IMR-90 (cell line): ENCODE results near the gene BPNT1. TPM values are rescaled to one million over a fixed set of nuclear protein-coding genes. Genes with fewer than 3 reads are reported as not detected.

Source experiments
- ATAC-seq: fragments of 200-7000 bp; cut with Tn5 transposase; 2 replicates; pipeline ENCODE4 v1.9.1; 2020; ENCODE audit warnings: low read depth, mild to moderate bottlenecking, moderate library complexity
- BruUV-seq: library from RNA; stranded (reverse); fragments of 400-500 nt; replicated peaks from 2 replicates; lab custom pipeline; 2021; lab: Mats Ljungman, UMichigan
- CTCF ChIA-PET: fragments of 300-600 bp; formaldehyde crosslinking; extraction: SDS; loops from one replicate; lab custom pipeline; 2021; ENCODE audit warnings: antibody characterized with exemption; lab: Yijun Ruan, JAX
- POLR2A ChIA-PET: fragments of 300-600 bp; sonication (Branson Sonifier 250); formaldehyde crosslinking; loops from one replicate; lab custom pipeline; 2022; ENCODE audit warnings: antibody characterized with exemption; ENCODE audit not compliant: unreplicated experiment; lab: Charles Lee
- DNase-seq: peaks from one replicate; pipeline ENCODE4 v3.0.0; 2013
- H2AFZ ChIP-seq: replicated peaks from 2 replicates; pipeline ENCODE3; 2013; ENCODE audit warnings: low read length, mild to moderate bottlenecking; ENCODE audit not compliant: poor library complexity
- H2AK5ac ChIP-seq: 2 replicates; pipeline ENCODE4 v1.6.1; 2013; ENCODE audit warnings: low read depth, low read length, inconsistent platforms
- H2AK9ac ChIP-seq: replicated peaks from 2 replicates; pipeline ENCODE3; 2013; ENCODE audit warnings: mild to moderate bottlenecking, low read depth, low read length, moderate library complexity; ENCODE audit not compliant: poor library complexity
- H2BK120ac ChIP-seq: 2 replicates; pipeline ENCODE4 v1.6.1; 2013; ENCODE audit warnings: low read depth, low read length, inconsistent platforms
- H2BK15ac ChIP-seq: 3 replicates; pipeline ENCODE4 v1.6.1; 2013; ENCODE audit warnings: low read depth, low read length, inconsistent platforms
- H2BK20ac ChIP-seq: 2 replicates; pipeline ENCODE4 v1.6.1; 2013; ENCODE audit warnings: low read depth, mild to moderate bottlenecking, inconsistent platforms, low read length, moderate library complexity
- H2BK5ac ChIP-seq: 2 replicates; pipeline ENCODE4 v1.6.1; 2013; ENCODE audit warnings: mild to moderate bottlenecking, low read depth, low read length, inconsistent platforms; ENCODE audit not compliant: poor library complexity, severe bottlenecking
- H3K14ac ChIP-seq: replicated peaks from 2 replicates; pipeline ENCODE4 v1.6.1; 2013; ENCODE audit warnings: low read depth, low read length, inconsistent platforms
- H3K18ac ChIP-seq: 2 replicates; pipeline ENCODE4 v1.6.1; 2013; ENCODE audit warnings: low read depth, low read length, control low read depth
- H3K23ac ChIP-seq: 2 replicates; pipeline ENCODE4 v1.6.1; 2013; ENCODE audit warnings: low read depth, low read length, inconsistent platforms
- H3K27ac ChIP-seq: 2 replicates; pipeline ENCODE4 v1.5.1; 2013; ENCODE audit warnings: mild to moderate bottlenecking, control low read depth, low read length; ENCODE audit not compliant: insufficient read depth
- H3K27me3 ChIP-seq: 2 replicates; pipeline ENCODE4 v1.6.1; 2013; ENCODE audit warnings: low read length; ENCODE audit not compliant: control insufficient read depth, insufficient read depth
- H3K36me3 ChIP-seq: 2 replicates; pipeline ENCODE4 v1.6.1; 2013; ENCODE audit warnings: low read length, mixed read lengths; ENCODE audit not compliant: control insufficient read depth, insufficient read depth
- H3K4ac ChIP-seq: 2 replicates; pipeline ENCODE4 v1.6.1; 2013; ENCODE audit warnings: low read depth, low read length, inconsistent platforms
- H3K4me1 ChIP-seq: 2 replicates; pipeline ENCODE4 v1.6.1; 2013; ENCODE audit warnings: low read length, mixed read lengths; ENCODE audit not compliant: control insufficient read depth, insufficient read depth
- H3K4me2 ChIP-seq: 2 replicates; pipeline ENCODE4 v1.6.1; 2013; ENCODE audit warnings: low read depth, mild to moderate bottlenecking, control low read depth, low read length, moderate library complexity
- H3K4me3 ChIP-seq: 2 replicates; pipeline ENCODE4 v1.5.1; 2013; ENCODE audit warnings: low read depth, mild to moderate bottlenecking, control low read depth, low read length, moderate library complexity; ENCODE audit not compliant: insufficient read depth
- H3K56ac ChIP-seq: 2 replicates; pipeline ENCODE4 v1.6.1; 2013; ENCODE audit warnings: low read length, inconsistent platforms; ENCODE audit not compliant: insufficient read depth; ENCODE audit errors: extremely low read depth
- H3K79me1 ChIP-seq, 2 experiments: 2 replicates each; pipeline ENCODE4 v1.6.1; 2013; ENCODE audit warnings: low read length in 2 of 2, inconsistent platforms in 1 of 2, low read depth in 1 of 2
- H3K9ac ChIP-seq: 2 replicates; pipeline ENCODE4 v1.6.1; 2013; ENCODE audit warnings: low read depth, low read length, control low read depth
- H3K9me1 ChIP-seq: 2 replicates; pipeline ENCODE4 v1.6.1; 2013; ENCODE audit warnings: low read length, inconsistent platforms; ENCODE audit not compliant: insufficient read depth
- H3K9me3 ChIP-seq: 2 replicates; pipeline ENCODE4 v1.6.1; 2013; ENCODE audit warnings: low read length; ENCODE audit not compliant: control insufficient read depth, insufficient read depth
- H4K20me1 ChIP-seq: 2 replicates; pipeline ENCODE4 v1.6.1; 2013; ENCODE audit warnings: low read length, inconsistent platforms; ENCODE audit not compliant: insufficient read depth
- H4K5ac ChIP-seq: 2 replicates; pipeline ENCODE4 v1.6.1; 2013; ENCODE audit warnings: mild to moderate bottlenecking, low read depth, low read length, control low read depth
- H4K8ac ChIP-seq, 2 experiments: 2 replicates each; pipeline ENCODE4 v1.6.1; 2013; ENCODE audit warnings: low read depth in 2 of 2, low read length in 2 of 2, control low read depth in 1 of 2, inconsistent platforms in 1 of 2
- H4K91ac ChIP-seq: 2 replicates; pipeline ENCODE4 v1.6.1; 2013; ENCODE audit warnings: low read depth, low read length, inconsistent platforms; ENCODE audit not compliant: insufficient read depth
- CEBPB ChIP-seq: IDR thresholded peaks from 2 replicates; pipeline ENCODE4 v1.6.1; 2012; ENCODE audit warnings: low read depth, low read length, improper control_type of control experiment
- POLR2A ChIP-seq: IDR thresholded peaks from 2 replicates; pipeline ENCODE4 v1.6.1; 2012; ENCODE audit warnings: mild to moderate bottlenecking, low read depth, low read length
- WGBS, 2 experiments: methylation state at CpG; one replicate each; pipeline versions ENCODE4 v1.1.5 to v1.1.7; 2013; ENCODE audit warnings: missing lambda C conversion rate in 2 of 2; ENCODE audit not compliant: insufficient read length in 1 of 2; ENCODE audit errors: extremely low coverage in 2 of 2; 5-methylcytosine and 5-hydroxymethylcytosine counted together
- dilution Hi-C: fragments of 300-500 bp; cut with HindIII; formaldehyde crosslinking; loops from one replicate; pipeline ENCODE4 v1.14.3; 2018; ENCODE audit warnings: low sequenced_read_pairs; ENCODE audit not compliant: unreplicated experiment
- in situ Hi-C: fragments of 300-500 bp; cut with MboI; formaldehyde crosslinking; loops from 3 replicates; pipeline ENCODE4 v1.14.3; 2019; ENCODE audit warnings: low sequenced_read_pairs, inconsistent platforms, mixed read lengths
- intact Hi-C: fragments of 100-400 bp; cut with micrococcal nuclease; formaldehyde crosslinking; loops from 2 replicates; pipeline ENCODE4 v1.10.0; 2022
- polyA plus RNA-seq, 3 experiments: library from polyadenylated mRNA; depleted of rRNA; stranded (reverse); fragments of >200 nt; gene quantifications; 2 replicates each; pipeline ENCODE4 v1.2.3, GENCODE V29; 2012; ENCODE audit warnings: low replicate concordance in 1 of 3
- total RNA-seq: library from RNA; depleted of rRNA; stranded (reverse); fragments of >200 nt; gene quantifications from 2 replicates; pipeline ENCODE4 v1.2.3, GENCODE V29; 2012

Gene BPNT1
- total and polyA plus RNA-seq, 2 of the 4 experiments (the other 2 are of a cell fraction): 31.7 to 38.2 TPM

DNA sequence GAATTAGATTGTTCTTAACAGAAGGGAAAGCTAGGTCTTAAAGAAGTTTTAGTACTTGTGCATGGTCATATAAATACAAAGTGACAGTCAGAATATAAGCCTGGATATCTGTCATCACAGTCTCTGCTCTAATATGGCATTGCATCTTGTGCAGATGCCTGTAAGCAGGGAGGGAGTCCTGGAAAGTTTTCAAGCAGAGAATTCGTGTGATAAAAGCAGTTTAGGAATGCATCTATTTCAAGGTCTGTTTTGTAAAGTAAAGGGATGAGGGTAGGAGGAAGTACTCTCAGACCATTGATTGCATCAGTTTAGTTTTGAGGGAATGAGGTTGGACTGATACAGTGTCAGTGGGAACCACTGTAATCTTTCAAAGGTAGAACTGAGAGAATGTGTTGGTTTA, 35.0 kb upstream of the BPNT1 start:
- no TSS peak for BruUV-seq
- no peak overlapping the region for H3K23ac ChIP-seq
- no peak overlapping the region for H2BK15ac ChIP-seq
- H4K20me1 ChIP-seq: no peaks in the 10 kb centered on the region
- ATAC-seq (peak; percentile 92), DNase-seq (peak; percentile 71)
- H2BK120ac ChIP-seq: no peak overlapping the region
- peaks cover 0 to 4% of the 10 kb centered on the region in 2 experiments; a peak in 1 of 4 replicates for H3K79me1 ChIP-seq
- no peak overlapping the region for H2AK9ac ChIP-seq
- H3K18ac ChIP-seq: no peak overlapping the region
- TF ChIP-seq POLR2A (no peak), CEBPB (peak; percentile 77)
- H3K9me1 ChIP-seq: 0 out of 2 replicates have a peak, but pooled peaks cover 3% of the 10 kb centered on the region
- dilution Hi-C loops: no loop called here
- H3K9me3 ChIP-seq: no peaks in the 10 kb centered on the region; the same call in 1 of the 2 replicates
- H2AFZ ChIP-seq: no peak overlapping the region
- peak overlapping the region; percentile 44; the same call in 1 of the 2 replicates for H3K27ac ChIP-seq
- no peak overlapping the region for H4K8ac ChIP-seq
- CTCF ChIA-PET: interaction anchor here (0.6 to 1.5 kb wide), 9 partner anchors 8 to 1159 kb away, joined by 3 to 6 read pairs (median 3); no protein-coding TSS in a partner anchor
- H2BK5ac ChIP-seq: peak overlapping the region; percentile 20
- no peak overlapping the region for H3K56ac ChIP-seq
- H4K91ac ChIP-seq: no peak overlapping the region
- intact Hi-C loops: loop anchor here (5.0 kb wide), 1 partner anchor 132 kb away; no protein-coding TSS in a partner anchor
- H2BK20ac ChIP-seq: no peak overlapping the region
- no peak overlapping the region for H4K5ac ChIP-seq
- no peak overlapping the region for H3K4ac ChIP-seq
- no peak overlapping the region for H3K14ac ChIP-seq
- WGBS, 2 experiments: 60% methylated on average over 1 of the region's 1 CpG; no CpG with 5 or more reads in 1 of the 2 experiments
- POLR2A ChIA-PET: no interaction called here
- peak overlapping the region; percentile 64 for H3K4me2 ChIP-seq
- in situ Hi-C loops: no loop called here
- peaks cover 11% of the 10 kb centered on the region for H3K36me3 ChIP-seq
- H3K4me3 ChIP-seq: no peak overlapping the region
- no peak overlapping the region for H2AK5ac ChIP-seq
- no peaks in the 10 kb centered on the region for H3K27me3 ChIP-seq
- 0 out of 2 replicates have a peak overlapping the region, but pooled peaks have one; percentile 37 for H3K9ac ChIP-seq
- H3K4me1 ChIP-seq: peaks cover 2% of the 10 kb centered on the region; the same call in 1 of the 2 replicates
